Activated CD4-positive, alpha-beta T cell treated with anti-CD3 and anti-CD28 coated beads, Interleukin-2, amount 10 ng/mL, durations not matched to agents 7 days and 5 days (primary cell): Measurements from ENCODE around the gene RAB28. TPM values are rescaled to one million over a fixed set of nuclear protein-coding genes. Genes with fewer than 3 reads are reported as not detected.

Experiments used
- CTCF ChIA-PET: fragments of 350-600 bp; sonication (Branson Sonifier 250); formaldehyde crosslinking; loops from one replicate; lab custom pipeline; 2021; ENCODE audit warnings: antibody characterized with exemption; lab: Charles Lee
- POLR2A ChIA-PET: fragments of 350-600 bp; sonication (Branson Sonifier 250); formaldehyde crosslinking; loops from one replicate; lab custom pipeline; 2021; ENCODE audit warnings: antibody characterized with exemption; lab: Charles Lee
- DNase-seq: peaks from one replicate; pipeline ENCODE4 v3.0.0-alpha.2; 2020
- H3K27ac Mint-ChIP-seq: one replicate; pipeline ENCODE4 v1.8.0; 2021; ENCODE audit warnings: mild to moderate bottlenecking, moderate library complexity, mixed read lengths
- H3K27me3 Mint-ChIP-seq: one replicate; pipeline ENCODE4 v1.8.0; 2021; ENCODE audit warnings: mixed read lengths
- H3K36me3 Mint-ChIP-seq: one replicate; pipeline ENCODE4 v1.8.0; 2021; ENCODE audit warnings: low read depth, mixed read lengths
- H3K4me1 Mint-ChIP-seq: one replicate; pipeline ENCODE4 v1.8.0; 2021; ENCODE audit warnings: mixed read lengths
- H3K4me3 Mint-ChIP-seq: one replicate; pipeline ENCODE4 v1.8.0; 2021; ENCODE audit warnings: mild to moderate bottlenecking, moderate library complexity, mixed read lengths
- H3K9me3 Mint-ChIP-seq: one replicate; pipeline ENCODE4 v1.8.0; 2021; ENCODE audit warnings: mixed read lengths
- total RNA-seq, 2 experiments: library from RNA; stranded (reverse); gene quantifications; one replicate each; pipeline ENCODE4 v1.2.3, GENCODE V29; 2021

Gene RAB28
- 10 to 100 TPM; 14.6 to 17.3 TPM for total RNA-seq

GRCh38 chr4:13484122-13484748 is at the start of gene RAB28:
RAB28 (minus strand) TSS chr4:13484340.
- peak; percentile 92 for DNase-seq
- H3K27ac Mint-ChIP-seq = peak within 1 kb of the TSS; percentile 99
- peaks cover 25% of the 10 kb centered on the region for H3K4me1 Mint-ChIP-seq
- POLR2A ChIA-PET = no interaction called here
- peaks cover 13% of the 10 kb centered on the region for H3K27me3 Mint-ChIP-seq
- H3K9me3 Mint-ChIP-seq = no peaks in the 10 kb centered on the region
- H3K36me3 Mint-ChIP-seq = no peaks in the 10 kb centered on the region
- peak within 1 kb of the TSS; percentile 87 for H3K4me3 Mint-ChIP-seq
- CTCF ChIA-PET = interaction anchor here (0.9 kb wide), 1 partner anchor 10 kb away, joined by 4 read pairs; no protein-coding TSS in a partner anchor

GRCh38 chr4:13531625-13531998 is 47.5 kb upstream of the RAB28 start:
- peaks cover 3% of the 10 kb centered on the region for H3K9me3 Mint-ChIP-seq
- ChIA-PET POLR2A (no interaction called here), CTCF (interaction anchor here (0.5 to 1.5 kb wide), 2 partner anchors 10 to 332 kb away, joined by 3 to 5 read pairs; no protein-coding TSS in a partner anchor)
- no peak overlapping the region for H3K4me3 Mint-ChIP-seq
- H3K4me1 Mint-ChIP-seq = peaks cover 15% of the 10 kb centered on the region
- no peak for DNase-seq
- H3K36me3 Mint-ChIP-seq = peaks cover 11% of the 10 kb centered on the region
- H3K27me3 Mint-ChIP-seq = peaks cover 91% of the 10 kb centered on the region
- H3K27ac Mint-ChIP-seq = no peak overlapping the region

- Mint-ChIP-seq H3K4me1 (peaks cover 15% of the 10 kb centered on the region), H3K9me3 (peaks cover 3% of the 10 kb centered on the region), H3K27ac (no peak overlapping the region), H3K4me3 (no peak overlapping the region), H3K36me3 (peaks cover 9% of the 10 kb centered on the region), H3K27me3 (peaks cover 91% of the 10 kb centered on the region)
- ChIA-PET POLR2A (no interaction called here), CTCF (interaction anchor here (0.5 to 1.5 kb wide), 2 partner anchors 9 to 331 kb away, joined by 3 to 5 read pairs; no protein-coding TSS in a partner anchor)
- no peak for DNase-seq
These were observed 46.9 kb upstream of the RAB28 start for GRCh38 chr4:13530823-13531624.

DNA sequence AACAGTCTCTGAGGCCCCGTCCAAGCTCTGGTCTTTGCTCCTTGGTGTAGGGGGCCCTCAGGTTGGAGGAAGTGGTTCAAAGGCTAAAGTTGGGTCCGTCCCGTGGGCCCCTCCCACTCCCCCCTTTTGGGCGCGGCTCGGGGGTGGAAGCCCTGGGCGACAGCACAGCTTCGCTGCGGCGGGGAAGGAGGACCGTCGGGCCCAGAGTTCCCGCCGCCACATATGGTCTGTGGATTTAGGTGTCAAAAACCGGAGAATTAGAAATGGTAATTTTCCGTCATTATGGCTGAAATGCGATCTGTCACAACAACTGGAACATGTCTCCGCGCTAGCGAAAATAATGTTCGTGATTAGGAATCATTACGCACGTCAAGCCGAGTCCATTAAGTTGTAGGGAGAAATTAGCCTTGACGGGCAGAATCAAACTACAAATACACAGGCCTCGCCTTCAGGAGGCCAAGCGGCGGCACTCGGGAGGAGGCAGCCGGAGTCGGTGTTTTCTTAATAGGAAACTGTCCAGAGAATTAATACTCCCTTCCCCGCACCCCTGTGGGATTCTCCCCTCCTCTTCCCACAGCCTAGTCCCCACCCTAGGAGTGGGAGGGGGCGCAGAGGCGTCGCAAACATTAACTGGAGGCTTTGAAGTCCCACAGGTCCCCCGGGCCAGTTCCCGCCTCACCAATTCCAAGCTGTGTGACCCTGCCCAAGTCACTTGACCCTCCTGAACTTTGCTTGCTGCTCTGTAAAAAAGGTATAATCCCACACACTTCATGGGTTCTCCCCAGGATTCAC is 45.2 kb upstream of the RAB28 start:
- Mint-ChIP-seq H3K36me3 (peaks cover 9% of the 10 kb centered on the region), H3K4me3 (peak overlapping the region; percentile 19), H3K9me3 (peaks cover 3% of the 10 kb centered on the region), H3K27ac (peak overlapping the region; percentile 78), H3K4me1 (peaks cover 15% of the 10 kb centered on the region), H3K27me3 (peaks cover 93% of the 10 kb centered on the region)
- POLR2A ChIA-PET = no interaction called here
- no peak for DNase-seq
- CTCF ChIA-PET = interaction anchor here (2.6 kb wide), 1 partner anchor 13 kb away, joined by 10 read pairs; no protein-coding TSS in a partner anchor

DNA sequence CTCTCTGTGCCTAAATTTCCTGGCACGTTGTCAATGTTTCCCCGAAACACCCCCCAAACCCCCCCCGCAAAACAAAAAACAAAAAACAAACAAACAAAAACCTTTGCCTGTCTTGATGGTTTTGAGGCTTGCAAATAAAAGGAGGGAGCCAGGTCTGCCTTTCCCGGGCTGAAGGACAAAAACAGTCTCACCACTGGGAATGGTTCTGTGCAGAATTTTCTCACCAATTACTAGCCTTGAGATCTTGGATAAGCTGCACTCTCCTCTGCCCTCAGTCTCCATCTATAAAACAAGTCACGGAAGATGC is 44.6 kb upstream of the RAB28 start:
- peak overlapping the region; percentile 19 for H3K4me3 Mint-ChIP-seq
- H3K36me3 Mint-ChIP-seq = peaks cover 11% of the 10 kb centered on the region
- H3K27ac Mint-ChIP-seq = peak overlapping the region; percentile 78
- peaks cover 3% of the 10 kb centered on the region for H3K9me3 Mint-ChIP-seq
- CTCF ChIA-PET = interaction anchor here (0.8 to 2.6 kb wide), 2 partner anchors 12 to 14 kb away, joined by 3 to 10 read pairs; no protein-coding TSS in a partner anchor
- no peak for DNase-seq
- H3K27me3 Mint-ChIP-seq = peaks cover 93% of the 10 kb centered on the region
- POLR2A ChIA-PET = no interaction called here
- H3K4me1 Mint-ChIP-seq = peaks cover 13% of the 10 kb centered on the region

GRCh38 chr4:13527981-13528820 is 44.1 kb upstream of the RAB28 start:
- Mint-ChIP-seq H3K36me3 (peaks cover 12% of the 10 kb centered on the region), H3K4me1 (peaks cover 13% of the 10 kb centered on the region), H3K27ac (peak overlapping the region; percentile 41), H3K9me3 (peaks cover 3% of the 10 kb centered on the region), H3K27me3 (peaks cover 91% of the 10 kb centered on the region), H3K4me3 (no peak overlapping the region)
- POLR2A ChIA-PET = interaction anchor here (0.6 kb wide), 1 partner anchor 31 kb away, joined by 3 read pairs; no protein-coding TSS in a partner anchor
- CTCF ChIA-PET = interaction anchor here (0.8 to 2.6 kb wide), 2 partner anchors 12 to 14 kb away, joined by 3 to 10 read pairs; no protein-coding TSS in a partner anchor
- no peak for DNase-seq

DNA sequence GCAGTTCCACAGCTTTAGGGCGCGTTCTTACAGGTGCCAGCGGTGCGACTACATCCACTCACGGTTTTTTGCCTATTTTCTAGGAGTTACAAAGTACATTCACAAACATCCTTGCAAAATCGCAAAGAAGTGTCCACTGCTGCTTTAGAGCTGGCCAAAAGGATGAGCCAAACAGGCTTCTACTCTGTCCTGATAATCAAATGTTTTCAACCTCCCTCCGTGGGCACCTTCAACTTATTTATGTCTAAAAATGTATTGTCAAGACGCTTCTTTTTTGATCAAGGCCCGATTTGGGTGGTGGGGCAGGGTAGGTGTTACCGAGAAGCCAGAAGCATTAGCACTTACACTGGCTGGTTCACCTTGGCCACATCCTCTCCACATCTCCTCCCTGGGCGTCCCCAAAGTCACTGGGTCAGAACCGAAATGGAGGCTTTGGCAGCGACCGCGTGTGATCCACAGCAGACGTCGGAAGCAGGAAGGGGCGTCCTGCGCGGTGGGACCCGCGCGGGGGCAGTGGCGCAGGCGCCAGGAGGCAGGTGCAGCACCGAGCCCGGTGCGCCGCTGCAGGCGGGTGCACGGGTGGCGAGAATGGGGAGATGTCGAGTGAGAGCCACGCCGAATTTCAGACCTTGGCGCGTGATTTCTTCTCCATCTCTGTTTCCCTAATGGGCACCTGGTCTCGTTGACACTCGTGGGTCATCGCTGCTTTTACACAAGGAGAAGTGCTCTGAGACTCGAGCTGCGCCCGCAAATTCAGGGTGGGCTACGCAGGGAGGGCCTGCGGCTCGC is 43.2 kb upstream of the RAB28 start:
- H3K9me3 Mint-ChIP-seq = peaks cover 5% of the 10 kb centered on the region
- H3K4me1 Mint-ChIP-seq = peaks cover 20% of the 10 kb centered on the region
- H3K4me3 Mint-ChIP-seq = no peak overlapping the region
- peaks cover 91% of the 10 kb centered on the region for H3K27me3 Mint-ChIP-seq
- DNase-seq = no peak
- ChIA-PET CTCF (interaction anchor here (0.9 to 2.6 kb wide), 2 partner anchors 15 kb away, joined by 3 to 10 read pairs; no protein-coding TSS in a partner anchor), POLR2A (interaction anchor here (0.5 to 0.6 kb wide), 2 partner anchors 32 to 42 kb away, joined by 3 read pairs; no protein-coding TSS in a partner anchor)
- H3K36me3 Mint-ChIP-seq = peaks cover 12% of the 10 kb centered on the region
- H3K27ac Mint-ChIP-seq = no peak overlapping the region

DNA sequence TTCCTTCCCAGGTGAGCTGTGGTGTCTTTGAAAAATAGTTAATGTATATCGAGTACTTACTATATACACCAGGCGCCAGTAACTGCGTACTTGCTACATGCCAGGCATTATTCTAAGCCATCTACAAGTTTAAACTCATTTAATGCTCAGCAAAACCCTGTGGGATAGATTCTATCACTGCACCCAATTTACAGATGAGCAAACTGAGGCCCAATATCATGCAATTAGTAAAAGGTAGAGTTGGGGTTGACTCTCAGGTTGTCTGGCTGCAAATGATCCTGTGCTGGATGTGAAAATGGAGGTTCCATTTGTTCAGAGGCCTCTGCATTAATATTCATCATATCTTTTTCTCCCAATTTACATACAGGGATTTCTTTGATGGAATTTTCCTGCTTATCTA is 42.5 kb upstream of the RAB28 start:
- H3K9me3 Mint-ChIP-seq = peaks cover 5% of the 10 kb centered on the region
- peaks cover 12% of the 10 kb centered on the region for H3K36me3 Mint-ChIP-seq
- CTCF ChIA-PET = interaction anchor here (0.8 to 0.9 kb wide), 2 partner anchors 9 to 15 kb away, joined by 3 read pairs; no protein-coding TSS in a partner anchor
- POLR2A ChIA-PET = no interaction called here
- no peak overlapping the region for H3K4me3 Mint-ChIP-seq
- H3K27ac Mint-ChIP-seq = no peak overlapping the region
- H3K4me1 Mint-ChIP-seq = peaks cover 20% of the 10 kb centered on the region
- H3K27me3 Mint-ChIP-seq = peaks cover 94% of the 10 kb centered on the region
- DNase-seq = no peak

- H3K36me3 Mint-ChIP-seq = peaks cover 10% of the 10 kb centered on the region
- H3K4me3 Mint-ChIP-seq = no peak overlapping the region
- no peak overlapping the region for H3K27ac Mint-ChIP-seq
- peaks cover 5% of the 10 kb centered on the region for H3K9me3 Mint-ChIP-seq
- H3K4me1 Mint-ChIP-seq = peaks cover 20% of the 10 kb centered on the region
- ChIA-PET POLR2A (no interaction called here), CTCF (interaction anchor here (0.8 kb wide), 1 partner anchor 10 kb away, joined by 3 read pairs; no protein-coding TSS in a partner anchor)
- H3K27me3 Mint-ChIP-seq = peaks cover 90% of the 10 kb centered on the region
- no peak for DNase-seq
These were observed 41.6 kb upstream of the RAB28 start for GRCh38 chr4:13525606-13526281.

GRCh38 chr4:13524504-13525243 is 40.5 kb upstream of the RAB28 start:
- H3K36me3 Mint-ChIP-seq = peaks cover 9% of the 10 kb centered on the region
- peaks cover 20% of the 10 kb centered on the region for H3K4me1 Mint-ChIP-seq
- DNase-seq = no peak
- peaks cover 5% of the 10 kb centered on the region for H3K9me3 Mint-ChIP-seq
- ChIA-PET CTCF (no interaction called here), POLR2A (no interaction called here)
- H3K4me3 Mint-ChIP-seq = no peak overlapping the region
- H3K27ac Mint-ChIP-seq = no peak overlapping the region
- H3K27me3 Mint-ChIP-seq = peaks cover 84% of the 10 kb centered on the region
